Measurements from ENCODE around the gene PCA3. TPM values are rescaled to one million over a fixed set of nuclear protein-coding genes. Genes with fewer than 3 reads are reported as not detected.

The PCA3 gene
- total and polyA plus RNA-seq, 2 of the 8 experiments (the other 6 are each of a cell fraction or from before 2014, with no cell fraction given) = not detected

DNA sequence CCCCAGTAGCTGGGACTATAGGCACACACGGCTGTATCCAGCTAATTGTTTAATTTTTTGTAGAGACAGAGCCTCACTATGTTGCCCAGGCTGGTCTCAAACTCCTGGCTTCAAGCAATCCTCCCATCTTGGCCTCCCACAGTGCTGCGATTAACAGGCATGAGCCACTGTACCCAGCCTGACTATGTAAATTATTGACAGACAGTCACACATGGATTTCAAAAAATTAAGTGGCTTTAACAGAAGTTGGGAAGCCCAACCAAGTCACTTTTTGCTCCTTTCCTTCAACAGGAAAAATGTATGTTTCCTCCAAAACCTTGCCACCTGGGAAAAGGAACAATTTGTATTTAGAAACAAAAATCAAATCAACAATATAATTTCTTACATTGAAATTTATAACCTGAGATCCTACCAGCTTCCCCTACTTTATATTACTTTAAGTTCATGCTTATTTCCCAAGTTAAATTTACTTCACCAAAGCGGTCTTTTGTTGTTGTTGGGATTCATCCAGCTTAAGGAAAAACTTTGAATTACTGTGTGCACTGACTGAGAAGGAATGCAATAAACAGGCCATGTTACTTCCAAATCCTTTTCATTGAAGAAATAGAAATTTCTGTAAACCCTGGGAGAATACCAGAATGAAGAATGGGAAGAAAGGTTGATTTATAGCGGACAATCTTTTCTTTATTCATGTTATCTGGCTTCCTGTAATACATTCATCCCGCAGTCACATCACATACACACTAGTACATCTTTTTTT, 8.6 kb downstream of the PCA3 start:
- H2BK12ac ChIP-seq (ENCODE audit: low read depth, low read length) = no peak overlapping the region
- TF ChIP-seq CREB1 (IDR thresholded peaks at IDR 0.05) (no peak), TAF7 (optimal IDR thresholded peaks at IDR 0.05; ENCODE audit: borderline replicate concordance, low read depth, low read length) (no peak), SP2 (IDR thresholded peaks at IDR 0.05; ENCODE audit: low read length) (no peak), RAD21 (IDR thresholded peaks at IDR 0.05 in 1 of 2, conservative IDR thresholded peaks at IDR 0.05 in 1 of 2; ENCODE audit: low read depth in 2 of 2, low read length in 2 of 2) (no peak), SIN3A (conservative IDR thresholded peaks at IDR 0.05 in 1 of 2, IDR thresholded peaks at IDR 0.05 in 1 of 2; ENCODE audit: low read depth in 1 of 2, low read length in 2 of 2) (no peak), EZH2 (IDR thresholded peaks at IDR 0.05; ENCODE audit: low read depth, low read length, severe bottlenecking) (no peak), POLR2A (IDR thresholded peaks at IDR 0.05; ENCODE audit: control extremely low read depth in 1 of 2, low read depth in 2 of 2, low read length in 2 of 2) (no peak), MAX (IDR thresholded peaks at IDR 0.05) (no peak), RXRA (IDR thresholded peaks at IDR 0.05; ENCODE audit: insufficient read depth, low read depth, low read length) (no peak), TBP (IDR thresholded peaks at IDR 0.05; ENCODE audit: low read depth, low read length) (no peak), SUZ12 (IDR thresholded peaks at IDR 0.05; ENCODE audit: low read length) (no peak)
- CTCF ChIA-PET (ENCODE audit: partially characterized antibody) = interaction anchor here (1.3 kb wide), 1 partner anchor 11 kb away, joined by 5 read pairs; no protein-coding TSS in a partner anchor
- no peak overlapping the region for H2BK120ac ChIP-seq (replicated peaks; ENCODE audit: low read depth, low read length)
- H3K4ac ChIP-seq (replicated peaks; ENCODE audit: insufficient read length, low read depth, low read length) = no peak overlapping the region
- no peak overlapping the region for H4K91ac ChIP-seq (replicated peaks; ENCODE audit: insufficient read length, low read length)
- H2AK5ac ChIP-seq (ENCODE audit: low read depth, low read length) = no peak overlapping the region
- WGBS, 2 experiments (ENCODE audit: extremely low coverage in 1 of 2, insufficient coverage in 1 of 2, insufficient read length in 1 of 2, insufficient replicate concordance in 2 of 2, low coverage in 1 of 2, low lambda C conversion rate in 2 of 2, missing lambda C conversion rate in 1 of 2) = 71% methylated on average over 5 of the region's 5 CpGs; no CpG with 5 or more reads in 1 of the 2 experiments
- no peak overlapping the region for H3K23ac ChIP-seq (ENCODE audit: insufficient read length)
- no peak overlapping the region for H3K4me3 ChIP-seq (ENCODE audit: extremely low read depth in 1 of 4, insufficient read depth in 2 of 4, low read depth in 3 of 4, low read length in 4 of 4)
- H4K20me1 ChIP-seq (replicated peaks in 1 of 2; ENCODE audit: control insufficient read depth in 1 of 2, insufficient read depth in 2 of 2, low read length in 2 of 2) = no peaks in the 10 kb centered on the region
- H3K9ac ChIP-seq (replicated peaks in 1 of 4; ENCODE audit: extremely low read depth in 1 of 4, low read depth in 3 of 4, low read length in 3 of 4) = no peak overlapping the region
- H2BK15ac ChIP-seq (ENCODE audit: low read length) = no peak overlapping the region
- H2AFZ ChIP-seq (ENCODE audit: low read length) = no peak overlapping the region
- no peak overlapping the region for H3K18ac ChIP-seq (ENCODE audit: extremely low read depth, low read length)
- POLR2A ChIA-PET (ENCODE audit: partially characterized antibody) = no interaction called here
- H2BK20ac ChIP-seq (ENCODE audit: low read length) = no peak overlapping the region
- no peaks in the 10 kb centered on the region for H3K4me1 ChIP-seq (replicated peaks in 1 of 4; ENCODE audit: control insufficient read depth in 3 of 4, insufficient read depth in 4 of 4, low read length in 3 of 4)
- no peak overlapping the region for H3K4me2 ChIP-seq (ENCODE audit: insufficient read depth in 1 of 2, low read depth in 2 of 2, low read length in 2 of 2)
- H4K8ac ChIP-seq (ENCODE audit: extremely low read depth, insufficient read depth, low read length) = no peak overlapping the region
- no peak overlapping the region for H3K27ac ChIP-seq (ENCODE audit: low read depth, low read length)
- H3K27me3 ChIP-seq (replicated peaks in 1 of 4; ENCODE audit: control insufficient read depth in 3 of 4, extremely low read depth in 1 of 4, insufficient read depth in 3 of 4, low read length in 3 of 4) = no peaks in the 10 kb centered on the region
- no peak for FAIRE-seq
- H3K79me2 ChIP-seq (ENCODE audit: control insufficient read depth in 1 of 2, insufficient read depth in 2 of 2, low read length in 2 of 2) = no peaks in the 10 kb centered on the region
- H3K9me3 ChIP-seq (ENCODE audit: insufficient read depth in 2 of 2, low read depth in 1 of 2, low read length in 1 of 2) = no peaks in the 10 kb centered on the region
- H3K36me3 ChIP-seq (ENCODE audit: control insufficient read depth in 2 of 4, insufficient read depth in 4 of 4, low read length in 3 of 4) = no peaks in the 10 kb centered on the region
- H3K79me1 ChIP-seq (ENCODE audit: low read depth, low read length) = no peaks in the 10 kb centered on the region
- no peak overlapping the region for H3K56ac ChIP-seq (replicated peaks; ENCODE audit: insufficient read length, low read depth, low read length)
- H4K5ac ChIP-seq (ENCODE audit: insufficient read length, low read depth, low read length) = no peak overlapping the region
- no peak overlapping the region for H2BK5ac ChIP-seq (ENCODE audit: low read depth, low read length)
- H3K23me2 ChIP-seq (ENCODE audit: low read depth, low read length) = no peaks in the 10 kb centered on the region
- DNase-seq (ENCODE audit: low read depth in 1 of 2, low spot score in 2 of 2) = no peak
- no peak overlapping the region for H3K14ac ChIP-seq (ENCODE audit: insufficient read length)

Measured in H1 (cell line).